Stimulated activated CD4-positive, alpha-beta T cell treated with anti-CD3 and anti-CD28 coated beads, Interleukin-2, amount 100 ng/mL, for 4 hours (primary cell): ENCODE data around the gene JKAMP.
A peak's percentile ranks its signal among the peaks of the same experiment; 100 is the strongest.

Experiments
- DNase-seq: peaks from one replicate; pipeline ENCODE4 v3.0.0-alpha.2; 2020; ENCODE audit warnings: low read depth

JKAMP gene

DNA sequence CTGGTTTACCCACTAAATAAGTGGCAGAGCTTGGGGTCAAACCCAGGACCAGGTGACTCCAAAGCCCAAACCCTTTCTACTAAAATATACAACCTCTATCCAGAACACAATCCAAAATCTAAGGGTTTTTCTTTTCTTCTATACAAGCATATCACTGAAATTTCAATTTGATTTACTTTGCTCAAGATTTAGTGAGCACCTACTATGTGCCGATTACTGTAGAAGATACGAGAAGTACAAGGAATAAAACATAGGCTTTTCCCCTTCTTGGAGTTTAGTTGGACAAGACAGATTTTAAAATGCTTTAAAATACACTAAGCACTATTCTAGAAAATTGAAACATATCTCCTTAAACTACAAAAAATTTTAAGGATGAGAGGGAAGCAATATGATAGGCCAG is 2.9 kb upstream of the JKAMP start:
- no peak for DNase-seq

DNA sequence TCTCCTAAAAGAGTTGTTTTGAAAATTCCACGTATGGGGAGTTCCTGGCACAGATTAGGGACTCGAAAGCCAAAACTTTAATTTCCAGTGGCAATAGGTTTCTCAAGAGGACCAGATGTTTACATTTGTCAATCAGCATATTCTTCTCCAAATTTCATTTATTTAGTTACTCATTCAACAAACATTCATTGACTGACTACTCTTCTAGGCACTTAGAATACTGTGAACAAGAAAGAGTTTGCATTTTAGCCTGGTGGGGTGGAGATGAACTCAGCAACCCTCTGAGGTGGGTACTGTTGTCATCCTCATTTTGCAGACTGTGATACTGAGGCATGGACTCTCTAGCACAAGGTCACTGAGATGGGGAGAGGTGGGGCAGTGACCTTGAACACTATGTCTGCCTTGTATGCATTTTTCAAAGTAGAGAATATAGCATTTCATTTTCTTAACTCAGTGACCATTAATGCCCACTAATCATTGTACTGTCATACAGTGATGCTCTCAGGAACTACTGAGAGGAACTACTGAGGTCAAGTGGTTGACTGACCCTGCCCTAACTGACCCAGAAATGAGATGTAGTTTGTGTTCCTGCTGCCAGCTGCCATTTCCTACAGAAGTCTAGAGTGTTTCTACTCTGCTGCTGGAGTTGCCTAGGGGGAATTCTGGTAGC is 2.3 kb upstream of the JKAMP start:
- no peak for DNase-seq

DNA sequence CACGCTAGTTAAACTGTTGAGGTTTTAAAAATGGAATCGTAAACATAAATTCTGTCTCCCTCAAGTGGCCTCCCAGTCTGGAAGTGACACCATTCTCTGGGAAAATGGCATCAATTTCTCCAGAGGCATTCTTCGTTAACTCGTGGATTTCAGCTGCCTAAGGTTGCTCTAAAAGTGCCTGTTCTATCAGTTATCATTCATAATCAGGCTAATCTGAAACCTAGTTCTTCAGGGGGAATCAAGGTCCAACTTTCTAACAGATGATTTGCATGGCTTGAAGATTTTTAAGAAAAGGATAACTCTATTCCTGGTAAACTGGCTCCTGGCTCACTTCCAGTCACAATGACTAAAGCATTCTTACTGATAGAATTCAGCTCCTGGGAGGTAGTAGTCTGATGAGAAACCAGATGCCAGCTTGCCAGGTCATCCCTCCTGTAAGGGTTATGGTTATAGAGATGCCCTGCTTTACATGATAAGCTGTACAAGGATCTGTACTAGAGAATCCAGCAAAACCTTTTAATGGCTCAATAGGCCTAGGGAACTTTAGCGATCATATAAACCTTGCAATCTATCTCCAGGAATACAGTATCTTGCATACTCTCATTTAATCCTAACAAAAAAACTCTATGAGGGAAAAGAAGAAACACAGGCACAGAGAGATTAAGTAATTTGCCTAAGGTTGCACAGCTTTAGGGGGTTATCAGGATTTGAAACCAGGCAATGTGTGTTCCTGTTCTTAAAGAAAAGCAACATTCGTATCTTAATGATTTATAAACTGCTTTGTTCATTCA is 1.6 kb upstream of the JKAMP start:
- DNase-seq, result no peak

DNA sequence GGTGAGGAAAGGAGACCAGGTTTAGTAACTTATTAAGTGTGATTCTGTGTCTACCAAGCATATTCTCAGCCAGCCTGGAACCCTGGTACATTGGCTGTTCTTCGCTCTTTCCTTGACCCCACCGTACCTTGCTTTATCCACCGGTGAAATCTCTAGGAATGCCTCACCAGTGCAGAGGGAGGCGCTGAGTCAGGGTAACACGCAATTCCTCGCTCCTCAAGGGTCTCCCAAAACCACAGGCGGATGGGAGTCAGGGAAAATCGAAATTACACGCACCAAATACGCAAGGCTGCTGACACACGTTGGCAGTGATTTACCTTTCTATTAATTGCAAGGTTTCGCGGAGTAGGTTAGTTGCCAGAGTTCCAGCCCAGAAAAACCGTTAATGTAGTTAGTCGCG is 954 bp upstream of the JKAMP start:
- DNase-seq, result no peak

DNA sequence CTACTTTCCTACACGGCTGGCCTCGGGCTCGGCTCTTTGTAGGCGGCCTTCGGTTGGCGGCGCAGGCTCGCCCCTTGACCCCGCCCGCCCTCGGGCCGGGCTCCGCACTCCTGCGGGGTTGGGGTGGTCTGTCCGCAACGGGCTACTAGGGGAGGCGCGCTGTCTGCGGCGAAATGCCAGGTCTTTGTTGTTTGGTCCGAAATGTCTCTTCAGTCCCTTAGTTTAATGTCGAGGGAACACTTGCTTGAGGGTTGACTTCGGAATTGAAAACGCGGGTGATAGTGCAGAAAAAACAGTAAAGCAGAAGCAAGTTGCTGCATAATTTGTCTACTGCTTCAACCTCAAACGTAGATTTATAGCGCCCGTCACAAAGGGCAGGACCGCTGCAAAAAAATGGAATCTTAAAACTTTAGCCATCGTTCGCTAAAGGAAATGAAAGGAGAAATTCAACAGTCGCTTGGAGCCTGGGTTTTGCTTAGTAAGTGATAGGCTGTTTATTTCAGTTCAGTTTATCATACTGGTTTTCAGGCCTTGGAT is 390 bp downstream of the JKAMP start:
- DNase-seq, result no peak

DNA sequence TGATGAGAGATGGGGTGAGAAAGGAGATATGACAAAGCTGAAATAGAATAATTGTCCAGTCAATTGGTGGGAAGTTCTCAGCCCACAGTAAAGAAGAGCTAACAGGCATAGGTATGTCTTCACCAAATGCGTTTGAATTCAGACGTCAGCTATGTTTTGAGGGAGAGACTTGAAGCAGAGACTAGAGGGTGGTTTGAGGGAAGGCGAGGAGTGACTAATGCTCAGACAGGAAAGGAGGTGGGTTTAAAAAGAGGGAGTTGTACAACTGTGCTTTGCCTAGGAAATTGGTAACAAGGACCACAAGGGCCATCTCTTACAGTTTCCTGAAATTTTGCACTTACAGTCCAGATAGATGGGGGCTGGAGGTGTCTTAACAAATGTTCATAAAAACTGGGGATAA is 6.4 kb downstream of the JKAMP start:
- DNase-seq, result no peak

DNA sequence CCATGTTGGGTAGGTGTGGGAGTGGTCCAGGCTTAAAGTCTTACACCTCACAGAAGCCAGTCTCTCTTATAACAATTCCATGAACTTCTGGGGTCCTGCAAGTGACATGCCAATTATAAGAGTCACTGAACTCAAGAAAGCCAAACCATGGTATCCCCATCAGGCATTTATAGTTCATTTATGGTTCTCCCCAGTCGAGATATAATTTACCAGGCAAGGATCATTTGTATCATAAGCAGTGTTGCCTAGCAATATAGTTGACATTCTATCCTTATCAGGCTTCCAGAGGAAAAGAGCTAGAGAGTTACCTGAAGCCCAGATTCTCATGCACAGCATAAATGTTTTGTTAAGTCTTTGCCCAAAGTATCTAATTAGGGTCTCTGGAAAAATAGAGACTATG is 8.1 kb downstream of the JKAMP start:
- no peak for DNase-seq

DNA sequence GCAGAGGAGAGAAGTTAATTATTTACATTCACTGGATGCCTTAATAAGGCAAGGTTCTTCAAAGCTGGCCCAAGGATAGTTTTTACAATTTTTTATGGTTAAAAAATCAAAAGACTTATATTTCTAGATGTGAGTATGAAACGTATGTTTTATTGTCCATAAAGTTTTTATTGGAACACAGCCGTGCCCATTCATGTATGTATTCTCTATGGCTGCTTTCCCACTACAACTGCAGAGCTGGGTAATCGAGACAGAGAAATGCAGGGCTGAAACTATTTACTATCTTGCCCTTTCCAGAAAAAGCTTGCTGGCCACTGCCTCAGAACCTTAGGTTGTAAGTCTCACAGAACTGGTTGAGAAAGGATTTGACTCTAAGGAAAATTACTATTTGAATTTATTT is 16.4 kb downstream of the JKAMP start:
- no peak for DNase-seq

DNA sequence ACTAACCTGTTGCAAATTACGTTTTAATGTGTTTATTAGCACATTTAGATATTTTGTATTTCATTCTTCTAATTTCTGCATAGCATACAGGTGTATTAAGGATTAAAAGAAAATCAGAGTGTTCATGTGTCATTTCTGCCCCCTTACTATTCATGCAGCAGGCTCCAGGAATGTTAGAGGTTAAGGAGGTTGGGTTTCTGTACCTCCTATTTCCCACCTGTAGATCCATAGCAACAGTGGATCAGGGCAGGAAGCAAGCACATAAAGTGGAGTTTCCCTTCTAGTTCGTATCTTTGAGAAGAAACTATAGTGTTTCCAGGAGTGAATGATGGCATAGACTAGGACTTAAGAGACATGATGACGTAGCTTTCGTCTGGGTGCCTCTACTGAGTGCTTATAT is 18.9 kb downstream of the JKAMP start:
- DNase-seq, result no peak

DNA sequence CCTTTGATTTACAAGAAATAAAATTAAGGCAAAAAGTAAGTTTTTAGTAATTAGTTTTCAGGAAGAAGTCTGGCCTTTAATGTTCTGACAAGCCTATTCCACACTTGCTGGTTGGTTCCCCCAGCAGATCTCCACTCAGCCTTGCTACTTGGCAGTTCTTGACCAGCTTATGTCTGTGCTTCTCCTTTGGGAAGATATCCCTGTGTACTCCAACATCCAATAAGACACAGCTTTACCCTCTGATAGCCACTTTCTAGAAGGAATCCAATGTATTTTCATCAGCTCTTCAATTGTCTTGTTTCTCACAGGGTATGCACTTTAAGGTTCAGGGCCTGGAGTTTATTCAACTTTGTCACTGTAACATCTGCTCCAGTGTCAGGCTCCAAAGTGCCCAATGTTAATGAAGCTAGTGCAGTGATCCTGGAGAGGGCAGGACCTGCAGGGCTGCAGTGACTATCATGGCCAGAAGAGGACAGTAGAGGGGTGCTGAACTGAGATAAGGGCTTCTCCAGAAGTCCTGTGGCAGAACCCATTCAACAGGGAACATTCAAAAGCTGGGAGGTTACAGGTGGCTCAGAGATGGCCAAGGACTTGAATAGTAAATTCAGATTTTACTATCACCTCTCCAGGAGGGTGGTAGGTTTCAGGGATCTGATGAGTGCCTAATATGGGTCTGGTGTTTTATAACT is 22.9 kb downstream of the JKAMP start:
- peak; percentile 8 for DNase-seq

DNA sequence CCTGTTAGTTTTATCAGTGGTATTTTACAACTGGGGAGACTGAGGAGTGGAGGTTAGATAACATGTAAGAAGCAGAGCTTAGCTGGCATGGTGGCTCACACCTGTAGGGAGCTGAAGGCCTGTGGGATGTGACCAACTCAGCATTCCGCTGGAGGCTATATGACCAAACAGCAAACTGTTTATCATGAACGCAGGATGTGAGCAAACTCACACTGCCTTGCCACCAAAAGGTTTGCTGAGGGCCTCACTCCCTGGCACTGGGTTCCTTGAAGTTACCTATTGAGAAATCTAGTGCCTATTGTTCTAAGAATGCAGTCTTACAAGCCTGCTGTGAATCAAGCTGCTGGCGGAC is 23.4 kb downstream of the JKAMP start:
- DNase-seq, result no peak

DNA sequence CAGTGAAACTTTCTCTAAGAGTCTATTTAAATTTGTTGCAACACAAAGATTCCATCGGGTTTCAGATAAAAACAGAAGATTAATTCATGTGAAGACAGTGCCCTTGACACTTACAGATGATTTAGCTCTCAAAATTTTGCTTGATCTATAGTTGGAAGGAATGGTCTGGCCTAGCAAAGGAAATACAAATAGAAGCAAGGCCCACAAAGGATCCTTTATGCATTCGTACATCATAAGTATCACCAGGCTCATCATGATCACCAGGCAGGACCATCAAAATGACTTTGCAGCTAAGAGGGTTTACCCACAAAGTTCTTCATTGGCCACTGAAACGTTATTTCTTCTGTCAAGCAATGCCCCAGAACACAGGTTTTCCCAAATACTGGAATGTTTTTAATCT is 24.8 kb downstream of the JKAMP start:
- no peak for DNase-seq

DNA sequence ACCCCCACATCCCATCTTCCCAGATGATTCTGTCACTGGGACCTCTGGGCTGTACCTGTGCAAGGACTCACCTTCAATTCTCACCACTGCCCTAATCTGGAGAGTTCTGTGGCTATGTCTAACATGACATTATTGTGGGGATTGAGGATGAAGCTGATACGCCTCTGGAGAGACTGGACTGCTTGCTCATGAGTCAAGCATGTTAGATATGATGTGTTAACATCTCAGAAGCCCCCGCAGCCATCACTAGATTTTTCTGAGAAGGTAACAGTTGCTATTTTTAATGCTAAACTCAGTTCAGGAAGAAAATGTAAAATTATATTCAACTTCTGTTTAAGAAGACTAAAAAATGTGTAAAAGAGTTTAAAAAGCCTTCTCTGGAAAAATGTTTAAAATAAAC is 25.7 kb downstream of the JKAMP start:
- no peak for DNase-seq

DNA sequence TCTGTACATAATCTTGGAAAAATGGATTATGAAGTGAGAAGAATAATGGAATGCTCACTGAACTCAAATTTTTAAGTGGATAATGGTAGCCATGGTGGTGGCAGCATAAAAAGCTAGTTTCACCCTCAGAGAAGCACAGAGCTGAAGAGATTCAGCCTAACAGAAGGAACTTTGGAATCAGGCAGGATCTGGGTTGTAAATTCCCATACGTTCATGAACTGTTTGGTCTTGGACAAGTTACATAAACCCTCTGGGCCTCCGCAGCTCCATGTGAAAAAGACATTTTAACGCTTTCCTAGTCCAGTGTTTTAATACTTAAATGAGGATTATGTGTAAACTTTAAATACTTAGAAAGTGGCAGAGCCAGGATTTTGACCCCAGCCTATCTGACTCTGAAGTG is 26.6 kb downstream of the JKAMP start:
- no peak for DNase-seq

DNA sequence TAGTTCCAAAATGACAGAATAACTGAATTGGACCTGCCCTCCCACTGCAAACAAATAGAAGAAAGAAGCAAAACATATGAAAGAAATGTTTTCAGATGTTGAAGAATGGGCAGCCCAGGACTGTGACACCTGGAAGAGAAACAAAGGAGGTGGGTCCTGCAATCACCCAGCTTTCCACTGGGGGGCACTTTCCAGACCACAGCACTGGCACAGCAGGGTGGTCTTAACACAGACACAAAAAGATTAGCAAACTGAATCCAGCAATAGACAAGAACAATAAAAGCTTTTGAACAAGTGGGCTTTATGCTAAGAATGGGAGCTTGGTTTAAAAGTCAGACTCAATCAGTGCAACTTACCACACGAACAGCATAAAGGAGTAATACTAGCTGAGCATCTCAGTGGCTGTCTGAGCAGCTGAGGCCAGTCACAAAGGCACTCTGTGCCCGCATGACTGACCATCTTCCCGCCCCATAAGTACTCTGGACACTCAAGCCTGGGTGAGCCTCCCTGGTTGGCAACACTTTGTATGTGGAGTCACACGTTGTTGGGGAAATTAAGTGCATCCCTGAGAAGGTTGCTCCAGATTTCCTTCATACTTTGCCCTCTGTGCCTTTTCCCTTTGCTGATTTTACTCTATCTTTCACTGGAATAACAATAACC is 27.7 kb downstream of the JKAMP start:
- no peak for DNase-seq

DNA sequence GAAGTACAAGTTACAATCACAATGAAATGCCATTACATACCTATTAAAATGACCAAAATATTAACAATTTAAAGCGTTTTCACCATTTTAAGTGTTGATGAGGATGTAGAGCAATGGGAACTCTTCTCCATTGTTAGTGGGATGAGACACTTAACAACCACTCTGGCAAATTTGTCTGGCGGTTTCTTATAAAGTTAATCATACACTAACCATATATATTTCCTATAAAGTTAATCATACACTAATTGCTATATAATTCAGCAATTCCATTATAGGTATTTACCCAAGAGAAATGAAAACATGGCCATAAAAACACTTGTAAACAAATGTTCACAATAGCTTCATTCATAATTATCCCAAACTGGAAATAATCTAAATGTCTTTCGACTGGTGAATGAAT is 35.9 kb downstream of the JKAMP start:
- no peak for DNase-seq

DNA sequence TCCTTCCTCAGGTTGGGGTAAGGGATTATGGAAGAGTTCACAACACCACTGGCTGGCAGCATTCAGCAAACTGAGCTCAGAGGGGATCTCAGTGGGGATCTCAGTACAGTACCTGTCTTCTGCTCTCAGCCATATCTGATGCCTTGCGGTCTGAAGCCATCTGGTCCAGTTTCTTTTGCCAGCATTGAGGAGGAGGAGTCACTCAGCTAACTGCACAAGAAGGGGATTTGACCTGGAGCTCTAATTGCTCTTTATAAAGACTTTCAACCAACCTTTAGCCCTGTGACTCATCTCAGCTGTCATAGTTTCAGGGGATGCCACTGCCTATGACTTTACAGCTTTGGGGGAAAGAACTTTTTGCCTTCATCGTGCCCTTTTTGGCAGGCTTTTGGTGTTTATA is 44.9 kb downstream of the JKAMP start:
- no peak for DNase-seq

DNA sequence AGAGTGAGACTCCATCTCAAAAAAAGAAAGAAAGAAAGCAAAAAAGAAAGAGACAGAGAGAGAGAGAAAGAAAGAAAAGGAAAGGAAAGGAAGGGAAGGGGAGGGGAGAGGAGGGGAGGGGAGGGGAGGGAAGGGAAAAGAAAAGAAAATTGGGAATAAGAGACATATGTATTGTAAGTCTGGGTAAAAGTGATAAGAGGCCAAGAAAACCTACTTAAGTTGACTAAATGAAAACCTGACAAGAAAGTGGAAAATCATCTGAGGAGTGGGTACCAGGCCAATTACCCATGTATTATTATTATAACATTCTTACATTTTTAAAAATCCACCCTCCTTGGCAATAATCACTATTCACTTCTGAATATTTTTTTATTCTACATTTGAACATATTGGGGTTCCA is 46.0 kb downstream of the JKAMP start:
- DNase-seq, result no peak

DNA sequence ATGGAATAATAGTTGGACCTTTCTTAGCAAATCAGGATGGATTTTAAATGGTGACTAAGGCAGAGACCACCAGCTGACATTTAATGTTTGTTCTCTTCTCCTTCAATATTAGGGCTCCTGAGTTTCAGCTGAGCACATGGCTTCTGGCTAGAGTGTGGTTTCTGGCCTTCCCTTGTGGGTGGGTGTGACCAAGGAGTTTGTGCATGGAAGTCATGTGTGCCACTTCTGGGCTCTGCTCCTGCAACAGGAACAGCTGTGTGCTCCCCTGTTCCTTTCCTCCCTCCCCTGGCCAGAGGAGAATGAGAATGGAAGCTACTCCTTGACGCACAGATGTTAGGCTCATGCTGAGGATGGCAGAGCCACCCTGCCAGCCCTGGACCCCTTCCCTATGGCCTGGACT is 48.1 kb downstream of the JKAMP start:
- no peak for DNase-seq

DNA sequence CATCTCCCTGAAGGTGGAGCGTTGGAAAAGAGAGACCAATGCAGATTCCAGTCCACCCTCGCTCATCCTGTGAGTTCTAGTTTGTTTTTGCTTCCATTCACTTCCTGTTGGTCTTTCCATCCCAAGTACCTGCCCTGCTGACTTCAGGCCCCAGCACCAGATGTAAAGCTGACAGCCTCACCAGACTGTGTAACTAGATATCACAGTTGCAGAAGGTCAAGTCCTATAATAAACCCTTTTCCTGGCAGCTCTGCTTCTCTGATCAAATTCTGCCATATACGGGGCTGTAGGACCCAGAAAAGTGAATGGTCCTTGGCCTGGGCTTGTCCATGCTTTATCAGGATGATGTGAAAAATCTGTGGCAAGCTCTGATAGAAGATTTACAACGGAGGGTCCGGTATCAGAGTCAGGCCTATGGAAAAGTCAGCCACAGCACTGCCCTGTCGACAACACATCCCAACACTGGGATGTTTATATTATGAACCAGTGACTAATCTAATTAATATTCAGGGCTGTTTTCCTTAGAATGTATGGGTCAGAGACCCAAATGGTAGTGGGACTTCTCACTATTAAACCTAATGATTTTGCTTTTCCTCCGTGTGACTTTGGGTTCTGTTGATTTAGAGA is 50.2 kb downstream of the JKAMP start:
- DNase-seq, result no peak

DNA sequence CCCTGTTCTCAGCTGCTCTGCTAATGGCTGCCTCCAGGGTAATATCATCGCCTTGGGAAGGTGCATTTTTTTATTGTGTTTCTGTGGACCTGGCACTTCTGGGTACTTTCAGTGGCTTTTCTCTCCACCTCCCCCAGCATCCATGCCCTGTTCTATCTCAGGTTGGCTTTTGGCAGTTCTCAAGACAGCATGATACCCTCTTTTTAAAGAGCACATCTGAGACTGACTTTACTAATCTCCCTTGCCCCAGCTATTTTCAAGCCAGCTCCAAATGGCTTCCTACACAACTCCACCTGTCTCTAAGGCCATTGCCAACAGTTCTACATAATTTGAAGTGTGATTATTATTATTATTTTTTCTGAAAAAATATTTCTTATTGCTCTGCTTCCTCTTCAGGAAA is 53.2 kb downstream of the JKAMP start:
- no peak for DNase-seq

DNA sequence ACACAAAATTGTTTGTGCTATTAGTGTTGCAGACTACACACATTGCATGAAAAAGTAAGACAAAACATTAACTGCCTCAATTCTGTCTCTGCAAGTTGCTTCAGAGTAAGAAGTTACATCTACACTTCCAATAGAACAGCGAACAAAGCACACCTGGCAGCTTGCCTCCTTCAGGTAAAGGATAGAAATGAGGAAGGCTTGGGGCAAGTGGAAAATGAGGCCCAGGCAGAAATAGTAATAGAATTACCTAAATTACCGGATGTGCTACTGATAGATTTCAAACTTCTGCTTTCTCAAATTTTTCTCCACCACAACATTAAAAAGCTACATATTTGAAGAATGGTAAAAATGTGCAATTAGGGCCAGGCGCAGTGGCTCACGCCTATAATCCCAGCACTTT is 54.6 kb downstream of the JKAMP start:
- no peak for DNase-seq
